Body of pancreas (tissue), 4 donors: ENCODE measurements around the gene MRPL16. TPM values are rescaled to one million over a fixed set of nuclear protein-coding genes. Genes with fewer than 3 reads are reported as not detected.

ENCODE experiments used
- ATAC-seq: fragments of 150-250 bp; one replicate; pipeline ENCODE4 v1.9.1; 2016
- DNase-seq, 4 donors: peaks; one replicate each; pipeline ENCODE4 v3.0.0-alpha.2; 2019
- H3K27ac ChIP-seq, 4 donors: fragments of 200-600 bp; sonication (generic); 1 replicate in 3 of 4; 2 replicates in 1 of 4; pipeline versions ENCODE4 v1.5.1 to v1.6.1; 2016 to 2019; ENCODE audit warnings: mild to moderate bottlenecking in 1 of 4, mixed read lengths in 1 of 4, moderate library complexity in 1 of 4
- H3K27me3 ChIP-seq, 2 donors: fragments of 200-600 bp; sonication (generic); one replicate each; pipeline ENCODE4 v1.6.0; 2016; ENCODE audit warnings: mild to moderate bottlenecking in 1 of 2
- H3K36me3 ChIP-seq, 2 donors: fragments of 200-600 bp; sonication (generic); replicated peaks in 1 of 2; 2 replicates each; pipeline ENCODE4 v1.5.1; 2016; ENCODE audit warnings: low read depth in 2 of 2; ENCODE audit not compliant: insufficient read depth in 1 of 2
- H3K4me1 ChIP-seq: fragments of 200-600 bp; sonication (generic); one replicate; pipeline ENCODE4 v1.6.0; 2016
- H3K4me3 ChIP-seq, 2 donors: fragments of 200-600 bp; sonication (generic); 1 replicate in 1 of 2; 2 replicates in 1 of 2; pipeline ENCODE4 v1.5.1; 2016 to 2019
- H3K9me3 ChIP-seq, 3 donors: fragments of 200-600 bp; sonication (generic); 1 replicate in 2 of 3; 2 replicates in 1 of 3; pipeline ENCODE4 v1.5.1; 2016
- CTCF ChIP-seq, 7 experiments: fragments of 450-650 bp in 4 of 7; fragments of 200-600 bp in 3 of 7; sonication (generic) in 3 of 7; IDR thresholded peaks; one replicate each; pipeline ENCODE4 v1.5.1; 2016 to 2019; ENCODE audit warnings: antibody characterized with exemption in 7 of 7
- POLR2A ChIP-seq, 3 donors: fragments of 450-650 bp; IDR thresholded peaks; one replicate each; pipeline ENCODE4 v1.6.1; 2016; ENCODE audit warnings: antibody characterized with exemption in 3 of 3, mild to moderate bottlenecking in 2 of 3
- WGBS, 2 donors: methylation state at CpG; one replicate each; pipeline ENCODE4 v1.1.5; 2017; 5-methylcytosine and 5-hydroxymethylcytosine counted together
- intact Hi-C: fragments of 100-400 bp; cut with DNase I; formaldehyde crosslinking; loops from one replicate; pipeline ENCODE4 v1.15.1; 2023
- total RNA-seq, 2 donors: library from RNA; depleted of rRNA; stranded (reverse); fragments of >200 nt; gene quantifications; one replicate each; pipeline ENCODE4 v1.1.0, GENCODE V29; 2016

Gene MRPL16
- total RNA-seq, 2 donors from 2014 or later: 29.7 to 31.1 TPM

- Histone ChIP-seq H3K4me3 (no peak overlapping the region), H3K27ac (no peak overlapping the region), H3K4me1 (peaks cover 38% of the 10 kb centered on the region), H3K36me3 (peaks cover 0 to 6% of the 10 kb centered on the region in 2 donors), H3K9me3 (no peaks in the 10 kb centered on the region), H3K27me3 (no peaks in the 10 kb centered on the region)
- WGBS, 2 donors: 91% methylated on average over 7 to 8 of the region's 8 CpGs
- ATAC-seq (no peak), DNase-seq (no peak)
- intact Hi-C loops: no loop called here
- no peak for TF ChIP-seq POLR2A (IDR thresholded peaks at IDR 0.05)
- TF ChIP-seq CTCF (IDR thresholded peaks at IDR 0.05): no peak
Measured at GRCh38 chr11:59770869-59771268, 39.7 kb downstream of the MRPL16 start.

DNA sequence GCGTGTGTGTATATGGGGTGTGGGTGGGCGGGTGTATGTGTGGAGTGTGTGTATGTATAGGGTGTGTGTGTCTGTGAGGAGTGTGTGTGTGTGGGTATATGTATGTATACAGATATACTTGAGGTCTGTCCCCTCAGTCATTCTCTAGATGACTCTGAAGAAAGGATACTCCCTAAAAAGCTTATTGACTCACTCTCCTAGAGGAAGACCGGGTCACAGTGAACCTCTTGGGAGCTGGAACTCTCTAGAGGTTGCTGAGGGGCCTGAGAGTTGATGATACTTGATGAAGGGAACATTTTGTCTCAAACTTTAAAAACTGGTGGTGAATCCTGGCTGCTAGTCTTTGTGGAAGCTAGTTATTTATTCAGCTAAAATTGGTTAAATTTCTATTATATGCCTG lies 40.3 kb downstream of the MRPL16 start:
- Histone ChIP-seq H3K4me1 (peaks cover 39% of the 10 kb centered on the region), H3K4me3 (no peak overlapping the region), H3K27ac (no peak overlapping the region), H3K36me3 (peaks cover 0 to 6% of the 10 kb centered on the region in 2 donors), H3K27me3 (no peaks in the 10 kb centered on the region), H3K9me3 (no peaks in the 10 kb centered on the region)
- intact Hi-C loops: no loop called here
- no peak for ATAC-seq
- TF ChIP-seq POLR2A (IDR thresholded peaks at IDR 0.05) (no peak), CTCF (IDR thresholded peaks at IDR 0.05) (no peak)
- WGBS, 2 donors: 92 to 96% methylated on average over 3 of the region's 3 CpGs
- no peak for DNase-seq

GRCh38 chr11:59769828-59770227 lies 40.8 kb downstream of the MRPL16 start:
- Histone ChIP-seq H3K36me3 (peaks cover 0 to 4% of the 10 kb centered on the region in 2 donors), H3K27me3 (no peaks in the 10 kb centered on the region), H3K9me3 (no peaks in the 10 kb centered on the region), H3K4me3 (no peak overlapping the region), H3K4me1 (peaks cover 44% of the 10 kb centered on the region), H3K27ac (no peak overlapping the region)
- no peak for TF ChIP-seq CTCF (IDR thresholded peaks at IDR 0.05)
- TF ChIP-seq POLR2A (IDR thresholded peaks at IDR 0.05): no peak
- no peak for ATAC-seq
- 85 to 87% methylated on average over 4 of the region's 4 CpGs for WGBS, 2 donors
- no peak for DNase-seq
- intact Hi-C loops: no loop called here

DNA sequence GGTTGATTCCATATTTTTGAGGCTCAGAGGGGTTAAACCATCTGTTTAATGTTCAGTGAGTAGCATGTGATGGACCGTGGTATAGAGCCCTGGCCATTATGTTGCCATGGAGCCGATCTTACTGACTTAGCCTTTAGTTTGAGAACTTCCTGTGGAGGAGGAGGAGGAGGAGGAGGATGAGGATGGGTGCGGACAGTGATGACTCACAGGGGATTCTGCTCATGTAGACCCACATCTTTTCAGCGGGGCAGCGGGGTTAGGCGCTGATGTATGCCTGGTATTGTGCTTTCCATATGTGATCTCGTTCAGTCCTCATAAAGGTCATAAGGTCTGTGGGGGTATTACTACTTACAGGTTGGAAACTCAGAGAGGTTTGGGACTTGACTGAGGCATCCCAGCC lies 41.5 kb downstream of the MRPL16 start:
- 83 to 84% methylated on average over 7 of the region's 7 CpGs for WGBS, 2 donors
- DNase-seq: no peak
- TF ChIP-seq CTCF (IDR thresholded peaks at IDR 0.05) (no peak), POLR2A (IDR thresholded peaks at IDR 0.05) (no peak)
- Histone ChIP-seq H3K36me3 (peaks cover 0 to 4% of the 10 kb centered on the region in 2 donors), H3K27ac (no peak overlapping the region), H3K27me3 (no peaks in the 10 kb centered on the region), H3K4me3 (no peak overlapping the region), H3K4me1 (peaks cover 44% of the 10 kb centered on the region), H3K9me3 (no peaks in the 10 kb centered on the region)
- ATAC-seq: no peak
- intact Hi-C loops: no loop called here

- Histone ChIP-seq H3K4me1 (peaks cover 41% of the 10 kb centered on the region), H3K27ac (no peak overlapping the region), H3K27me3 (no peaks in the 10 kb centered on the region), H3K9me3 (no peaks in the 10 kb centered on the region), H3K36me3 (no peaks in the 10 kb centered on the region), H3K4me3 (no peak overlapping the region)
- peak in 1 of 4 donors; percentile 13 for DNase-seq
- WGBS, 2 donors: 50 to 80% methylated on average over 1 of the region's 1 CpG
- intact Hi-C loops: no loop called here
- peak; percentile 36 for ATAC-seq
- TF ChIP-seq CTCF (IDR thresholded peaks at IDR 0.05) (no peak), POLR2A (IDR thresholded peaks at IDR 0.05) (no peak)
Measured at GRCh38 chr11:59767225-59767611, 43.4 kb downstream of the MRPL16 start.
